Cerebellar cortex (tissue), 1 donor: ENCODE results near the gene SMYD4.
A peak's percentile ranks its signal among the peaks of the same experiment; 100 is the strongest.
"Not testable (repeated sequence)": the region's sequence is repeated elsewhere in the genome, so short reads cannot be mapped to it uniquely, and the experiment has no call there.

Experiments
- DNase-seq: peaks from one replicate; pipeline ENCODE4 v3.0.0-alpha.2; 2015; ENCODE audit warnings: low spot score

The SMYD4 gene

GRCh38 chr17:1755827-1756262 lies 73.9 kb downstream of the SMYD4 start:
- DNase-seq: no peak

- DNase-seq: no peak
These were observed 74.4 kb downstream of the SMYD4 start for GRCh38 chr17:1755252-1755826.

GRCh38 chr17:1754430-1755112 lies 75.1 kb downstream of the SMYD4 start:
- no peak for DNase-seq

- no peak for DNase-seq
These were observed 75.8 kb downstream of the SMYD4 start for GRCh38 chr17:1753767-1754429.

GRCh38 chr17:1752425-1753262 lies 77.1 kb downstream of the SMYD4 start:
- no peak for DNase-seq

GRCh38 chr17:1750628-1751027 lies 79.1 kb downstream of the SMYD4 start:
- no peak for DNase-seq

- DNase-seq: peak; percentile 25
These were observed 82.6 kb downstream of the SMYD4 start for GRCh38 chr17:1746975-1747543.

- DNase-seq: no peak
These were observed 84.1 kb downstream of the SMYD4 start for GRCh38 chr17:1745513-1746020.

- no peak for DNase-seq
These were observed 84.9 kb downstream of the SMYD4 start for GRCh38 chr17:1744551-1745512.

- no peak for DNase-seq
These were observed 86.6 kb downstream of the SMYD4 start for GRCh38 chr17:1743088-1743439.

GRCh38 chr17:1742371-1743087 lies 87.2 kb downstream of the SMYD4 start, which contains the start of gene SERPINF2:
TSS of gene SERPINF2 (plus strand) at chr17:1742871. CDS start at chr17:1744996, 2,125 bp downstream.
- no peak for DNase-seq

GRCh38 chr17:1741899-1742298 lies 87.8 kb downstream of the SMYD4 start:
- not testable (repeated sequence) for DNase-seq

GRCh38 chr17:1737531-1738291 lies 92.0 kb downstream of the SMYD4 start:
- DNase-seq: no peak

GRCh38 chr17:1736348-1737281 lies 93.1 kb downstream of the SMYD4 start:
- DNase-seq: no peak

GRCh38 chr17:1735834-1736347 lies 93.8 kb downstream of the SMYD4 start:
- no peak for DNase-seq

GRCh38 chr17:1735418-1735817 lies 94.3 kb downstream of the SMYD4 start:
- DNase-seq: no peak

- DNase-seq: no peak
These were observed 95.9 kb downstream of the SMYD4 start for GRCh38 chr17:1733759-1734158.

- DNase-seq: no peak
These were observed 96.8 kb downstream of the SMYD4 start for GRCh38 chr17:1732833-1733321.
